ENCODE measurements around the gene AZIN2. TPM values are rescaled to one million over a fixed set of nuclear protein-coding genes. Genes with fewer than 3 reads are reported as not detected.
"Not testable (repeated sequence)": the region's sequence is repeated elsewhere in the genome, so short reads cannot be mapped to it uniquely, and the experiment has no call there.

The AZIN2 gene
- total RNA-seq, 2 experiments from 2014 or later = 2.5 TPM

- DNase-seq (no peak), ATAC-seq (no peak)
- no peak overlapping the region for H3K4me3 Mint-ChIP-seq
- no peaks in the 10 kb centered on the region for H3K27me3 Mint-ChIP-seq
- intact Hi-C loops (cut with micrococcal nuclease) = loop anchor here (2.0 kb wide), 1 partner anchor 28 kb away; no protein-coding TSS in a partner anchor
- no peaks in the 10 kb centered on the region for H3K36me3 Mint-ChIP-seq (ENCODE audit: low read depth)
- H3K9me3 Mint-ChIP-seq = peaks cover 2% of the 10 kb centered on the region
- no peak for TF ChIP-seq CTCF (IDR thresholded peaks at IDR 0.05)
- ChIA-PET POLR2A (interaction anchor here (1.0 to 1.5 kb wide), 2 partner anchors 15 to 18 kb away, joined by 3 to 4 read pairs; partner anchors contain the start of gene AZIN2), CTCF (interaction anchor here (1.0 to 3.7 kb wide), 2 partner anchors 11 to 19 kb away, joined by 3 to 24 read pairs; no protein-coding TSS in a partner anchor)
- H3K4me1 Mint-ChIP-seq (ENCODE audit: low read depth) = peaks cover 43% of the 10 kb centered on the region
- H3K27ac Mint-ChIP-seq = peak overlapping the region; percentile 92
Measured at GRCh38 chr1:33098371-33098770, 17.4 kb downstream of the AZIN2 start.

GRCh38 chr1:33099290-33100118 is 18.6 kb downstream of the AZIN2 start:
- ChIA-PET CTCF (interaction anchor here (1.0 to 3.7 kb wide), 4 partner anchors 12 to 199 kb away, joined by 3 to 24 read pairs (median 6); no protein-coding TSS in a partner anchor), POLR2A (interaction anchor here (0.7 to 1.5 kb wide), 4 partner anchors 10 to 250 kb away, joined by 3 to 6 read pairs (median 4); no protein-coding TSS in a partner anchor)
- H3K4me1 Mint-ChIP-seq (ENCODE audit: low read depth) = peaks cover 43% of the 10 kb centered on the region
- H3K27ac Mint-ChIP-seq = peak overlapping the region; percentile 92
- H3K27me3 Mint-ChIP-seq = no peaks in the 10 kb centered on the region
- no peaks in the 10 kb centered on the region for H3K36me3 Mint-ChIP-seq (ENCODE audit: low read depth)
- DNase-seq (peak; percentile 92), ATAC-seq (peak; percentile 95)
- intact Hi-C loops (cut with micrococcal nuclease) = loop anchor here (2.0 kb wide), 1 partner anchor 27 kb away; no protein-coding TSS in a partner anchor
- peak overlapping the region; percentile 58 for H3K4me3 Mint-ChIP-seq
- TF ChIP-seq CTCF (IDR thresholded peaks at IDR 0.05) = peak; percentile 80
- peaks cover 2% of the 10 kb centered on the region for H3K9me3 Mint-ChIP-seq

- peak overlapping the region; percentile 92 for H3K27ac Mint-ChIP-seq
- not testable (repeated sequence) for H3K36me3 Mint-ChIP-seq (ENCODE audit: low read depth)
Measured at GRCh38 chr1:33100119-33100415, 19.1 kb downstream of the AZIN2 start.

GRCh38 chr1:33110477-33110876 is 29.5 kb downstream of the AZIN2 start:
- Mint-ChIP-seq H3K27ac (no peak overlapping the region), H3K36me3 (ENCODE audit: low read depth) (no peaks in the 10 kb centered on the region), H3K9me3 (peaks cover 3% of the 10 kb centered on the region), H3K27me3 (no peaks in the 10 kb centered on the region), H3K4me3 (no peak overlapping the region), H3K4me1 (ENCODE audit: low read depth) (no peaks in the 10 kb centered on the region)
- TF ChIP-seq CTCF (IDR thresholded peaks at IDR 0.05) = no peak
- intact Hi-C loops (cut with micrococcal nuclease) = no loop called here
- no peak for ATAC-seq
- no peak for DNase-seq
- CTCF ChIA-PET = interaction anchor here (1.0 kb wide), 2 partner anchors 16 to 185 kb away, joined by 3 read pairs; no protein-coding TSS in a partner anchor
- POLR2A ChIA-PET = interaction anchor here (0.8 kb wide), 1 partner anchor 15 kb away, joined by 3 read pairs; no protein-coding TSS in a partner anchor

More at GRCh38 chr1:33100119-33100415, 19.1 kb downstream of the AZIN2 start:
- H3K4me1 Mint-ChIP-seq (ENCODE audit: low read depth) = peaks cover 41% of the 10 kb centered on the region
- intact Hi-C loops (cut with micrococcal nuclease); H3K4me3 Mint-ChIP-seq; H3K9me3 Mint-ChIP-seq; DNase-seq; ATAC-seq; H3K27me3 Mint-ChIP-seq: not testable (repeated sequence)
- POLR2A ChIA-PET = interaction anchor here (1.2 kb wide), 1 partner anchor 250 kb away, joined by 3 read pairs; no protein-coding TSS in a partner anchor
- CTCF ChIA-PET = interaction anchor here (0.9 to 3.7 kb wide), 4 partner anchors 13 to 198 kb away, joined by 3 to 24 read pairs (median 4); no protein-coding TSS in a partner anchor

GRCh38 chr1:33111965-33112364 is 31.0 kb downstream of the AZIN2 start:
- Mint-ChIP-seq H3K9me3 (peaks cover 3% of the 10 kb centered on the region), H3K36me3 (ENCODE audit: low read depth) (no peaks in the 10 kb centered on the region), H3K27ac (no peak overlapping the region), H3K4me1 (ENCODE audit: low read depth) (no peaks in the 10 kb centered on the region), H3K27me3 (no peaks in the 10 kb centered on the region), H3K4me3 (no peak overlapping the region)
- peak; percentile 33 for TF ChIP-seq CTCF (IDR thresholded peaks at IDR 0.05)
- CTCF ChIA-PET = no interaction called here
- ATAC-seq (peak; percentile 58), DNase-seq (no peak)
- POLR2A ChIA-PET = no interaction called here
- intact Hi-C loops (cut with micrococcal nuclease) = no loop called here
